Spinal cord (tissue), 10 donors: ENCODE measurements around the gene EXOC6B. TPM values are rescaled to one million over a fixed set of nuclear protein-coding genes. Genes with fewer than 3 reads are reported as not detected.

Experiments
- DNase-seq, 6 donors: peaks; one replicate each; pipeline versions ENCODE4 v3.0.0 to v3.0.0-alpha.2; 2013 to 2015; ENCODE audit warnings: low spot score in 6 of 6, low read depth in 4 of 6
- H3K27ac ChIP-seq: one replicate; pipeline ENCODE4 v1.5.1; 2013; ENCODE audit warnings: low read depth, low read length, control low read depth
- H3K27me3 ChIP-seq: one replicate; pipeline ENCODE4 v1.6.1; 2013; ENCODE audit warnings: low read length; ENCODE audit not compliant: control insufficient read depth, insufficient read depth
- H3K36me3 ChIP-seq: one replicate; pipeline ENCODE4 v1.6.1; 2013; ENCODE audit warnings: low read length; ENCODE audit not compliant: control insufficient read depth, insufficient read depth
- H3K4me1 ChIP-seq: one replicate; pipeline ENCODE4 v1.6.1; 2013; ENCODE audit warnings: low read length; ENCODE audit not compliant: control insufficient read depth, insufficient read depth
- H3K4me3 ChIP-seq: one replicate; pipeline ENCODE4 v1.5.1; 2013; ENCODE audit warnings: low read depth, low read length, control low read depth
- H3K9me3 ChIP-seq: one replicate; pipeline ENCODE4 v1.6.1; 2013; ENCODE audit warnings: low read length; ENCODE audit not compliant: control insufficient read depth, insufficient read depth
- WGBS: methylation state at CpG from one replicate; pipeline ENCODE4 v1.1.5; 2013; ENCODE audit warnings: missing lambda C conversion rate; ENCODE audit not compliant: insufficient coverage; 5-methylcytosine and 5-hydroxymethylcytosine counted together
- polyA plus RNA-seq, 2 donors: library from polyadenylated mRNA; unstranded; fragments of 120-200 nt; gene quantifications; one replicate each; pipeline ENCODE4 v1.2.1, GENCODE V29; 2013; ENCODE audit not compliant: insufficient read length in 2 of 2
- total RNA-seq, 2 donors: library from RNA; depleted of rRNA in 1 of 2; stranded (reverse); fragments of 120-200 nt in 1 of 2; fragments of >200 nt in 1 of 2; gene quantifications; one replicate each; pipeline versions ENCODE4 v1.2.3 to v1.2.4, GENCODE V29; 2013 to 2014
- donor health status: healthy.

The EXOC6B gene
- total and polyA plus RNA-seq, 4 donors: 29.4 to 76.8 (median 38.0) TPM

DNA sequence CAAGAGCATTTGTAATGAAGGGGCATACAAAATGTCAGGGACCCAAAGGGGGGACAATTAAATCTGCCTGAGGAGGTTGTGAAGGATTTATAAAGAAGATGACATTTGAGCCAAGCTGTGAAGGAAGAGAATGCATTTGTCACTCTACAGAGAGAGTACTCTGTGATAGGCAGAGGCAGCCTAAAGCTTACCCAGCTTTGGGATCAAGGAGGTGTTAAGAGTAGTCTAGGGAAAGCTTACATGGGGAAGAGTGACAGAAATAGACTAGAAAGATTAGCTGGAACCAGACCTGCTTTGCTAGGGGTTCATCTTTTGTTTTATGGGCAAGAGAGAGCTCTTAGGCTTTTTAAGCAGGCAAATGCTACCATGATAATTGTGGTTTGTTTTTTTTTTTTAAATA, 509.1 kb downstream of the EXOC6B start:
- H3K4me3 ChIP-seq: no peak overlapping the region
- no peaks in the 10 kb centered on the region for H3K9me3 ChIP-seq
- no peak overlapping the region for H3K27ac ChIP-seq
- no peaks in the 10 kb centered on the region for H3K27me3 ChIP-seq
- no peaks in the 10 kb centered on the region for H3K36me3 ChIP-seq
- H3K4me1 ChIP-seq: no peaks in the 10 kb centered on the region
- no peak for DNase-seq

DNA sequence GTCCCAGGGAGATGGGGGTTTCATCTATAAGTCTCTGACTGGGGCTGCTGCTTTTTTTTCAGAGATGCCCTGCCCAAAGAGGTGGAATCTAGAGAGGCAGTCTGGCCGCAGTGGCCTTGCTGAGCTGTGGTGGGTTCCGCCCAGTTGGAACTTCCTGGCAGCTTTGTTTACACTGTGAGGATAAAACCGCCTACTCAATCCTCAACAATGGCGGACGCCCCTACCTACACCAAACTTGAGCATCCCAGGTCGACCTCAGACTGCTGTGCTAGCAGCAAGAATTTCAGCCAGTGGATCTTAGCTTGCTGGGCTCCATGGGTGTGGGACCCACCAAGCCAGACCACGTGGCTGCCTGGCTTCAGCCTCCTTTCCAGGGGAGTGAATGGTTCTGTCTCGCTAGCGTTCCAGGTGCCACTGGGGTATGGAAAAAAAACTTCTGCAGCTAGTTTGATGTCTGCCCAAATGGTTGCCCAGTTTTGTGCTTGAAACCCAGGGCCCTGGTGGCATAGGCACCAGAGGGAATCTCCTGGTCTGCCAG, 525.6 kb downstream of the EXOC6B start:
- no peak for DNase-seq
- Histone ChIP-seq H3K9me3 (no peaks in the 10 kb centered on the region), H3K4me1 (no peaks in the 10 kb centered on the region), H3K27ac (no peak overlapping the region), H3K27me3 (no peaks in the 10 kb centered on the region), H3K36me3 (no peaks in the 10 kb centered on the region), H3K4me3 (no peak overlapping the region)
- 91% methylated on average over 9 of the region's 9 CpGs for WGBS

GRCh38 chr2:72293620-72294019, 532.2 kb downstream of the EXOC6B start:
- WGBS: no CpG with 5 or more reads among the region's 1 CpG
- no peaks in the 10 kb centered on the region for H3K4me1 ChIP-seq
- no peak overlapping the region for H3K27ac ChIP-seq
- no peaks in the 10 kb centered on the region for H3K27me3 ChIP-seq
- H3K36me3 ChIP-seq: no peaks in the 10 kb centered on the region
- no peaks in the 10 kb centered on the region for H3K9me3 ChIP-seq
- no peak for DNase-seq
- H3K4me3 ChIP-seq: no peak overlapping the region

GRCh38 chr2:72292433-72292832, 533.4 kb downstream of the EXOC6B start:
- no peak for DNase-seq
- Histone ChIP-seq H3K9me3 (no peaks in the 10 kb centered on the region), H3K27ac (no peak overlapping the region), H3K4me1 (no peaks in the 10 kb centered on the region), H3K4me3 (no peak overlapping the region), H3K36me3 (no peaks in the 10 kb centered on the region), H3K27me3 (no peaks in the 10 kb centered on the region)
- no CpG with 5 or more reads among the region's 1 CpG for WGBS

DNA sequence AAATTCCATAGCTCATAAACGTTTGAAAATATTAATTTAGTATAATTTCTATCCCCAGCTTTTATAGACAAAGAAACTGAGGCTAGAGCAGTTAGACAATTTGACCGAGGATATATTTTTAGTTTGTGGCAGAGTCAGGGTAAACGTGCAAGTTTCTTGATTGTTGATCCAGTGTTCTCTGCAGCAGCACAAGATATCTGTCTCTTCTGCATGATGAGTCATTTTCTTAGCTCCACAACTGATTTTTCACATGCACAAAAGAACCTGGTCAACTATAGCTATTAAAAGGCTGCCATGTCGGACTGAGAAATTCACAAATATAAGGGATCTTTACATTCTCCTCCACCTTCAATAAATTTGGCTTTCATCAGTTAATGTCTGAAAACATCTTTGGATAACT, 534.8 kb downstream of the EXOC6B start:
- no peak for DNase-seq
- Histone ChIP-seq H3K4me1 (no peaks in the 10 kb centered on the region), H3K4me3 (no peak overlapping the region), H3K36me3 (no peaks in the 10 kb centered on the region), H3K27me3 (no peaks in the 10 kb centered on the region), H3K27ac (no peak overlapping the region), H3K9me3 (no peaks in the 10 kb centered on the region)
- no CpG with 5 or more reads among the region's 4 CpGs for WGBS

GRCh38 chr2:72289736-72290135, 536.1 kb downstream of the EXOC6B start:
- H3K4me1 ChIP-seq: no peaks in the 10 kb centered on the region
- H3K27me3 ChIP-seq: no peaks in the 10 kb centered on the region
- no peak for DNase-seq
- no peaks in the 10 kb centered on the region for H3K9me3 ChIP-seq
- H3K36me3 ChIP-seq: no peaks in the 10 kb centered on the region
- WGBS: 94% methylated on average over 3 of the region's 3 CpGs
- H3K27ac ChIP-seq: no peak overlapping the region
- no peak overlapping the region for H3K4me3 ChIP-seq

DNA sequence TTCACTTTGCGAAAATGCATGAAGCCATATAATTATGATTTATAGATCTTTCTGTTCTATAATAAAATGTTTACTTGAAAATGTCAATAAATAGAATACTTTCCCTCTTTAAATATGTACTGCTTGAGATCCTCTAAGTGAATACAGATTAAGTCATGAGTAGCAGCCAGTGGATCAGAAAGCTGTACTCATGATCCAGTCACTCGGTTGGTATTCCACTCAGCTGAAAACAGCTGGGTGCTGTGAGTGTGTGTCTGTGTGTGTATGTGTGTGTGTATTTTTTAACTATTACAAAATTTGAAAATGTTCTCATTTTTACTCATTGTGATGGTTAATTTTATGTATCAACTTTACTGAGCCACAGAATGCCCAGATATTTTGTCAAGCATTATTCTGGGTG, 536.5 kb downstream of the EXOC6B start:
- Histone ChIP-seq H3K4me1 (no peaks in the 10 kb centered on the region), H3K4me3 (no peak overlapping the region), H3K36me3 (no peaks in the 10 kb centered on the region), H3K27me3 (no peaks in the 10 kb centered on the region), H3K9me3 (no peaks in the 10 kb centered on the region), H3K27ac (no peak overlapping the region)
- WGBS: no CpG with 5 or more reads among the region's 2 CpGs
- no peak for DNase-seq

DNA sequence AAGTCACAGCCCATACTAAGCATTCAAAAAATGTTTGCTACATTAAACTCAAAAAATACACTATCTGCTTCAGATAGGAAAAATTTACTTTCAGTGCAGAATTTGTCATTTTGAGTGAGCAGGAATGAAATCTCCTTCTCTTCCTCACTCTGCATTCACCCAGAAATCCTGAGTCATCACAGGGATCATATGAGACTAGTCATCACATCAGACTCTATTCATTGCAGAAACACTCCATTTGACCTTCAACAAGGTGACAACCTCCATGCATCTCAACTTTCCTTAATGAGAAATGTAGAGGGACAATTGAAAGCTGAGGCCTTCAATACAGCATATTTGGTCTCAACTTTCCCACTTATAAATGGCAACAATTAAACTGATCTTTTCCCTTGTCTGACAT, 547.8 kb downstream of the EXOC6B start:
- H3K27me3 ChIP-seq: no peaks in the 10 kb centered on the region
- H3K9me3 ChIP-seq: no peaks in the 10 kb centered on the region
- DNase-seq: no peak
- no peaks in the 10 kb centered on the region for H3K36me3 ChIP-seq
- H3K4me1 ChIP-seq: no peaks in the 10 kb centered on the region
- H3K27ac ChIP-seq: no peak overlapping the region
- H3K4me3 ChIP-seq: no peak overlapping the region

GRCh38 chr2:72276876-72277275, 549.0 kb downstream of the EXOC6B start:
- Histone ChIP-seq H3K27ac (no peak overlapping the region), H3K4me1 (no peaks in the 10 kb centered on the region), H3K27me3 (no peaks in the 10 kb centered on the region), H3K4me3 (no peak overlapping the region), H3K36me3 (no peaks in the 10 kb centered on the region), H3K9me3 (no peaks in the 10 kb centered on the region)
- WGBS: 100% methylated on average over 1 of the region's 1 CpG
- no peak for DNase-seq

- Histone ChIP-seq H3K27ac (no peak overlapping the region), H3K36me3 (no peaks in the 10 kb centered on the region), H3K27me3 (no peaks in the 10 kb centered on the region), H3K4me3 (no peak overlapping the region), H3K9me3 (no peaks in the 10 kb centered on the region), H3K4me1 (no peaks in the 10 kb centered on the region)
- no peak for DNase-seq
- no CpG with 5 or more reads among the region's 1 CpG for WGBS
Observed at GRCh38 chr2:72276356-72276755, 549.5 kb downstream of the EXOC6B start.
